Measurements from ENCODE around the gene NEDD4L. TPM values are rescaled to one million over a fixed set of nuclear protein-coding genes. Genes with fewer than 3 reads are reported as not detected.

NEDD4L gene
- total RNA-seq, 1 experiment from 2014 or later = 39.1 TPM

GRCh38 chr18:58069721-58070292 lies 25.8 kb downstream of the NEDD4L start:
- in situ Hi-C loops (cut with HindIII; ENCODE audit: low pct_unique_long_range_greater_than_20kb, low sequenced_read_pairs) = no loop called here
- DNase-seq (ENCODE audit: low read depth) = no peak

- DNase-seq (ENCODE audit: low read depth) = no peak
- in situ Hi-C loops (cut with HindIII; ENCODE audit: low pct_unique_long_range_greater_than_20kb, low sequenced_read_pairs) = no loop called here
Observed at GRCh38 chr18:58076052-58076451, 32.0 kb downstream of the NEDD4L start.

- no peak for DNase-seq (ENCODE audit: low read depth)
- in situ Hi-C loops (cut with HindIII; ENCODE audit: low pct_unique_long_range_greater_than_20kb, low sequenced_read_pairs) = no loop called here
Observed at GRCh38 chr18:58077329-58077728, 33.3 kb downstream of the NEDD4L start.

GRCh38 chr18:58078889-58079573 lies 35.0 kb downstream of the NEDD4L start:
- in situ Hi-C loops (cut with HindIII; ENCODE audit: low pct_unique_long_range_greater_than_20kb, low sequenced_read_pairs) = no loop called here

GRCh38 chr18:58080451-58080850 lies 36.4 kb downstream of the NEDD4L start:
- DNase-seq (ENCODE audit: low read depth) = no peak
- in situ Hi-C loops (cut with HindIII; ENCODE audit: low pct_unique_long_range_greater_than_20kb, low sequenced_read_pairs) = no loop called here

More at GRCh38 chr18:58078889-58079573, 35.0 kb downstream of the NEDD4L start:
- DNase-seq (ENCODE audit: low read depth) = no peak

GRCh38 chr18:58087928-58088690 lies 44.1 kb downstream of the NEDD4L start:
- in situ Hi-C loops (cut with HindIII; ENCODE audit: low pct_unique_long_range_greater_than_20kb, low sequenced_read_pairs) = no loop called here
- DNase-seq (ENCODE audit: low read depth) = no peak

GRCh38 chr18:58088691-58089065 lies 44.7 kb downstream of the NEDD4L start:
- in situ Hi-C loops (cut with HindIII; ENCODE audit: low pct_unique_long_range_greater_than_20kb, low sequenced_read_pairs) = no loop called here

GRCh38 chr18:58091099-58091611 lies 47.1 kb downstream of the NEDD4L start:
- in situ Hi-C loops (cut with HindIII; ENCODE audit: low pct_unique_long_range_greater_than_20kb, low sequenced_read_pairs) = no loop called here
- peak; percentile 8 for DNase-seq (ENCODE audit: low read depth)

More at GRCh38 chr18:58088691-58089065, 44.7 kb downstream of the NEDD4L start:
- DNase-seq (ENCODE audit: low read depth) = no peak

- in situ Hi-C loops (cut with HindIII; ENCODE audit: low pct_unique_long_range_greater_than_20kb, low sequenced_read_pairs) = no loop called here
- DNase-seq (ENCODE audit: low read depth) = no peak
Observed at GRCh38 chr18:58093311-58093803, 49.3 kb downstream of the NEDD4L start.

GRCh38 chr18:58095222-58095621 lies 51.2 kb downstream of the NEDD4L start:
- DNase-seq (ENCODE audit: low read depth) = no peak
- in situ Hi-C loops (cut with HindIII; ENCODE audit: low pct_unique_long_range_greater_than_20kb, low sequenced_read_pairs) = no loop called here

GRCh38 chr18:58095655-58096054 lies 51.6 kb downstream of the NEDD4L start:
- in situ Hi-C loops (cut with HindIII; ENCODE audit: low pct_unique_long_range_greater_than_20kb, low sequenced_read_pairs) = no loop called here
- DNase-seq (ENCODE audit: low read depth) = no peak

- in situ Hi-C loops (cut with HindIII; ENCODE audit: low pct_unique_long_range_greater_than_20kb, low sequenced_read_pairs) = no loop called here
- no peak for DNase-seq (ENCODE audit: low read depth)
Observed at GRCh38 chr18:58096658-58097057, 52.6 kb downstream of the NEDD4L start.

GRCh38 chr18:58097121-58097906 lies 53.3 kb downstream of the NEDD4L start:
- in situ Hi-C loops (cut with HindIII; ENCODE audit: low pct_unique_long_range_greater_than_20kb, low sequenced_read_pairs) = no loop called here
- no peak for DNase-seq (ENCODE audit: low read depth)

GRCh38 chr18:58097907-58098166 lies 53.8 kb downstream of the NEDD4L start:
- DNase-seq (ENCODE audit: low read depth) = no peak
- in situ Hi-C loops (cut with HindIII; ENCODE audit: low pct_unique_long_range_greater_than_20kb, low sequenced_read_pairs) = no loop called here

- no peak for DNase-seq (ENCODE audit: low read depth)
- in situ Hi-C loops (cut with HindIII; ENCODE audit: low pct_unique_long_range_greater_than_20kb, low sequenced_read_pairs) = no loop called here
Observed at GRCh38 chr18:58098706-58099105, 54.7 kb downstream of the NEDD4L start.

GRCh38 chr18:58100154-58100553 lies 56.1 kb downstream of the NEDD4L start:
- DNase-seq (ENCODE audit: low read depth) = no peak
- in situ Hi-C loops (cut with HindIII; ENCODE audit: low pct_unique_long_range_greater_than_20kb, low sequenced_read_pairs) = no loop called here

- in situ Hi-C loops (cut with HindIII; ENCODE audit: low pct_unique_long_range_greater_than_20kb, low sequenced_read_pairs) = no loop called here
- DNase-seq (ENCODE audit: low read depth) = no peak
Observed at GRCh38 chr18:58101291-58101794, 57.3 kb downstream of the NEDD4L start.

- no peak for DNase-seq (ENCODE audit: low read depth)
- in situ Hi-C loops (cut with HindIII; ENCODE audit: low pct_unique_long_range_greater_than_20kb, low sequenced_read_pairs) = no loop called here
Observed at GRCh38 chr18:58102018-58102417, 58.0 kb downstream of the NEDD4L start.

All from Caki2 (cell line).